A549 (cell line): ENCODE results near the gene RUSF1. TPM values are rescaled to one million over a fixed set of nuclear protein-coding genes. Genes with fewer than 3 reads are reported as not detected.

Source experiments
- ATAC-seq, 2 experiments: fragments of 200-7000 bp in 1 of 2; fragments of >200 bp in 1 of 2; cut with Nextera tagmentation in 1 of 2; cut with Tn5 transposase in 1 of 2; 3 replicates each; pipeline versions ENCODE4 v1.8.0 to v1.9.1; 2018 to 2020; ENCODE audit warnings: mild to moderate bottlenecking in 1 of 2, moderate library complexity in 1 of 2
- CTCF ChIA-PET: fragments of 300-600 bp; sonication (Branson Sonifier 250); formaldehyde crosslinking; extraction: SDS; loops from one replicate; lab custom pipeline; 2021; ENCODE audit warnings: antibody characterized with exemption, inconsistent platforms; lab: Yijun Ruan, JAX
- POLR2A ChIA-PET: fragments of 350-600 bp; formaldehyde crosslinking; extraction: SDS; loops from one replicate; lab custom pipeline; 2021; ENCODE audit warnings: antibody characterized with exemption, inconsistent platforms; lab: Yijun Ruan, JAX
- DNase-seq, 2 experiments: peaks; one replicate each; pipeline versions ENCODE4 v3.0.0 to v3.0.0-alpha.2; 2011 to 2016; ENCODE audit warnings: low read depth in 1 of 2, low spot score in 1 of 2
- FAIRE-seq: peaks from 2 replicates; lab custom pipeline; 2011; peaks lifted over from hg19 to GRCh38; lab: Jason Lieb, UNC
- H3K27ac ChIP-seq, 2 experiments: fragments of >200 bp; sonication (Bioruptor Twin); formaldehyde crosslinking; 3 replicates each; pipeline ENCODE4 v1.5.1; 2016 to 2017
- H3K4me1 ChIP-seq: fragments of >200 bp; sonication (Bioruptor Twin); formaldehyde crosslinking; 3 replicates; pipeline ENCODE4 v1.6.1; 2016
- H3K4me2 ChIP-seq: fragments of >200 bp; sonication (Bioruptor Twin); formaldehyde crosslinking; 3 replicates; pipeline ENCODE4 v1.6.1; 2016
- H3K4me3 ChIP-seq: fragments of >200 bp; sonication (Bioruptor Twin); formaldehyde crosslinking; 3 replicates; pipeline ENCODE4 v1.5.1; 2016
- H3K9me3 ChIP-seq: fragments of >200 bp; sonication (Bioruptor Twin); formaldehyde crosslinking; 3 replicates; pipeline ENCODE4 v1.6.1; 2016
- BHLHE40 ChIP-seq: IDR thresholded peaks from 2 replicates; pipeline ENCODE4 v1.6.1; 2012; ENCODE audit warnings: low read depth, low read length, inconsistent platforms
- CBX2 ChIP-seq: fragments of 200-600 bp; sonication (generic); IDR thresholded peaks from 2 replicates; pipeline ENCODE4 v1.6.1; 2016; ENCODE audit warnings: low read depth, mild to moderate bottlenecking, borderline replicate concordance
- CBX8 ChIP-seq: fragments of 200-600 bp; sonication (generic); IDR thresholded peaks from 2 replicates; pipeline ENCODE4 v1.6.1; 2016
- CEBPB ChIP-seq, 2 experiments: fragments of >200 bp in 1 of 2; sonication (Bioruptor Twin) in 1 of 2; formaldehyde crosslinking in 1 of 2; IDR thresholded peaks; 2 replicates each; pipeline ENCODE4 v1.6.1; 2012 to 2016
- CHD2 ChIP-seq: fragments of 150-350 bp; IDR thresholded peaks from 2 replicates; pipeline ENCODE4 v1.6.1; 2014; ENCODE audit warnings: low read length; ENCODE audit not compliant: partially characterized antibody
- EHF ChIP-seq: fragments of 250-450 bp; sonication (Bioruptor Pico); IDR thresholded peaks from 2 replicates; pipeline ENCODE4 v1.5.0; 2020; ENCODE audit warnings: mild to moderate bottlenecking
- EHMT2 ChIP-seq: fragments of 200-600 bp; sonication (generic); IDR thresholded peaks from 2 replicates; pipeline ENCODE4 v1.6.1; 2016; ENCODE audit warnings: antibody characterized with exemption, low read depth, mild to moderate bottlenecking, moderate library complexity
- EP300 ChIP-seq, 2 experiments: fragments of >200 bp; sonication (Bioruptor Twin); formaldehyde crosslinking; IDR thresholded peaks; 2 replicates in 1 of 2; 3 replicates in 1 of 2; pipeline ENCODE4 v1.6.1; 2016 to 2017
- GATA3 ChIP-seq: IDR thresholded peaks from 2 replicates; pipeline ENCODE4 v1.6.1; 2012; ENCODE audit warnings: borderline replicate concordance
- HEYL ChIP-seq: fragments of 250-450 bp; sonication (Bioruptor Pico); IDR thresholded peaks from 2 replicates; pipeline ENCODE4 v1.8.0; 2021; ENCODE audit warnings: mild to moderate bottlenecking, moderate library complexity
- HOXA7 ChIP-seq: fragments of 250-450 bp; sonication (Bioruptor Pico); IDR thresholded peaks from 2 replicates; pipeline ENCODE4 v1.5.0; 2020; ENCODE audit warnings: mild to moderate bottlenecking, moderate library complexity
- HOXB13 ChIP-seq: fragments of 250-450 bp; sonication (Bioruptor Pico); IDR thresholded peaks from 2 replicates; pipeline ENCODE4 v1.5.0; 2020; ENCODE audit warnings: low read depth, mild to moderate bottlenecking, moderate library complexity
- MAFK ChIP-seq: fragments of 450-650 bp; IDR thresholded peaks from 2 replicates; pipeline ENCODE4 v1.6.1; 2014; ENCODE audit not compliant: partially characterized antibody
- MAZ ChIP-seq: fragments of 150-350 bp; IDR thresholded peaks from 2 replicates; pipeline ENCODE4 v1.6.1; 2014; ENCODE audit warnings: antibody characterized with exemption, low read depth, low read length, borderline replicate concordance
- NPAS2 ChIP-seq: fragments of 250-450 bp; sonication (Bioruptor Pico); IDR thresholded peaks from 2 replicates; pipeline ENCODE4 v1.8.0; 2022; ENCODE audit warnings: mild to moderate bottlenecking, moderate library complexity, borderline replicate concordance
- POLR2AphosphoS2 ChIP-seq: conservative IDR thresholded peaks from 2 replicates; pipeline ENCODE4 v1.6.1; 2012; ENCODE audit warnings: low read length, improper control_type of control experiment, inconsistent platforms
- RARB ChIP-seq: fragments of 250-450 bp; sonication (Bioruptor Pico); IDR thresholded peaks from 2 replicates; pipeline ENCODE4 v1.8.0; 2021; ENCODE audit warnings: mild to moderate bottlenecking, moderate library complexity
- RNF2 ChIP-seq: fragments of 200-600 bp; sonication (generic); IDR thresholded peaks from 2 replicates; pipeline ENCODE4 v1.6.1; 2016; ENCODE audit warnings: low read depth, mild to moderate bottlenecking, antibody characterized with exemption, moderate library complexity, borderline replicate concordance
- TP53 ChIP-seq: fragments of 250-450 bp; sonication (Bioruptor Pico); IDR thresholded peaks from 2 replicates; pipeline ENCODE4 v1.5.0; 2021; ENCODE audit warnings: mild to moderate bottlenecking, moderate library complexity
- ZC3H11A ChIP-seq: fragments of 450-650 bp; IDR thresholded peaks from 2 replicates; pipeline ENCODE4 v1.6.1; 2014; ENCODE audit warnings: antibody characterized with exemption, mild to moderate bottlenecking
- ZNF302 ChIP-seq: fragments of 250-450 bp; sonication (Bioruptor Pico); IDR thresholded peaks from 2 replicates; pipeline ENCODE4 v1.9.0; 2021; ENCODE audit warnings: inconsistent platforms, mild to moderate bottlenecking, moderate library complexity
- WGBS: methylation state at CpG from one replicate; pipeline ENCODE4 v1.1.6; 2017; ENCODE audit errors: missing lambda C conversion rate; 5-methylcytosine and 5-hydroxymethylcytosine counted together
- polyA plus RNA-seq, 4 experiments: library from polyadenylated mRNA; depleted of rRNA in 3 of 4; stranded (reverse); fragments of >200 nt; fragmentation: RNase III in 1 of 4; extraction: RNeasy Plus Mini Kit Qiagen cat#74134 plus additional on column Dnase treatment in 1 of 4; gene quantifications; 2 replicates in 3 of 4; 3 replicates in 1 of 4; pipeline ENCODE4 v1.2.3, GENCODE V29; 2011 to 2017
- TF ChIP-seq, protein P1 (sequence below): fragments of 150-350 bp; IDR thresholded peaks from 2 replicates; pipeline ENCODE4 v1.6.1; 2014; ENCODE audit warnings: low read depth, mild to moderate bottlenecking, low read length
- TF ChIP-seq, protein P2 (sequence below): IDR thresholded peaks from 2 replicates; pipeline ENCODE4 v1.6.1; 2012; ENCODE audit warnings: low read depth, borderline replicate concordance
- TF ChIP-seq, protein P3 (sequence below): fragments of 250-450 bp; sonication (Bioruptor Pico); IDR thresholded peaks from 2 replicates; pipeline ENCODE4 v1.5.0; 2021; ENCODE audit warnings: mild to moderate bottlenecking, moderate library complexity, borderline replicate concordance
- TF ChIP-seq, protein P4 (sequence below): IDR thresholded peaks from 2 replicates; pipeline ENCODE4 v1.6.1; 2012
- TF ChIP-seq, protein P5 (sequence below): fragments of 450-650 bp; IDR thresholded peaks from 2 replicates; pipeline ENCODE4 v1.6.1; 2014; ENCODE audit warnings: antibody characterized with exemption

RUSF1 gene
- polyA plus RNA-seq, 2 of the 4 experiments (the other 2 are of a cell fraction), result 27.8 to 35.3 TPM

DNA sequence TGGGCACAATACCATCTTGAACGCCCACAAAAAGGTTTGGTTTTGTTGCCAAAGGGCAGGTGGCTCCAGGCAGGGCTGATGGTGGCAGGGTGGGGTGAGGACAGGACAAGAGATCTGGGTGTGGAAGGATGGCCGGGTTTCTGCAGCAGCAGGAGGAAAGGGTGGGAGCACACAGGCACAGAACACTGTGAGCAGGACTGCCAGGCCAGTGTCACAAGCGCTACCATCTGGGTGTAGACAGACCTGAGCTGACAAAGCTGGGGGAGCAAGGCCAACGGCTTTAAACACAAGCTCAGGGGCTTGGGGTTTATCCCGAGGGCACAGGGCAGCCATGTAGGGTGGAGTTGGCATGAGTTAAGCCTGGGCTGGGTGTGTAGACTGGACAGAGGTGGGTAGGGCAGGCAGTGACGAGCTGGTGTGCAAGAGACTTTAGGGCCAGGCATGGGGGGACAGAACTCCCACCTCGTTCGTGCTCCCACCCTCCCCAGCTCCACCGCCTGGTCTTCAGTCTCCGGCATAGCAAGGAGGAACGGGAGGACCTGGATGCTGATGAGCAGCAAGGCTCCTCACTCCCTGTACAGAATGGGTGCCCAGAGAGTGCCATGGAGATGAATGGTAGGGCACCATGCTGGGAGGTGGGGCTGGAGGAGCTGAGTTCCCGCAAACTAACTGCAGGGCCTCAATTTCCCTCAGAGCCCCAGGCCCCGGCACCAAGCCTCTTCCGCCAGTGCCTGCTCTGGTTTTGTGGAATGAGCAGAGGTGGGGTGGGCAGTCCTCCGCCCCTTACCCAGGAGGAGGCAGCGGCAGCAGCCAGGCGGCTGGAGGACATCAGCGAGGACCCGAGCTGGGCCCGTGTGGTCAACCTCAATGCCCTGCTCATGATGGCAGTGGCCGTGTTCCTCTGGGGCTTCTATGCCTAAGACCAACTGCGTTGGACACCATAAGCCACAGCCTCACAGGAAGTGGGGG, 18.3 kb downstream of the RUSF1 start:
- ChIA-PET CTCF (interaction anchor here (1.1 to 1.2 kb wide), 2 partner anchors 10 to 29 kb away, joined by 4 to 5 read pairs; no protein-coding TSS in a partner anchor), POLR2A (interaction anchor here (0.8 to 1.2 kb wide), 3 partner anchors 10 to 30 kb away, joined by 3 to 4 read pairs (median 3); partner anchors contain the start of gene ARMC5)
- Histone ChIP-seq H3K4me1 (peaks cover 7% of the 10 kb centered on the region; the same call in 2 of the 3 replicates), H3K9me3 (no peaks in the 10 kb centered on the region), H3K27ac (no peak overlapping the region), H3K4me2 (no peak overlapping the region), H3K4me3 (no peak overlapping the region)
- DNase-seq, result no peak
- no peak for TF ChIP-seq HOXA7
- no peak for ATAC-seq
- FAIRE-seq, result no peak
- WGBS, result 90% methylated on average over 19 of the region's 22 CpGs

DNA sequence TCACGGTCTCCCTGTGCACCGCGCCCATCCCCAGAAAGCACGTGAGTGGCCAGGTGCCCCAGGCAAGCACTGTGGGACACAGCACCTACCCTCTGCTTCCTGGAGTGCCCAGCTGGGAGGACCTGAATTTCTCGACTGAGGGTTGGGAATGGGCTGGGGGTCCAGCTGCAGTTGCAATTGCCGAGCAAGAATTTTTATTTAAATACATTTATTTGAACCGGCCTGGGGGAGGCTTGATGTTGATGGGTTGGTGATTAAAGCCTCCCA, 19.0 kb downstream of the RUSF1 start:
- TF ChIP-seq HOXA7, result no peak
- TF ChIP-seq EHF (CRISPR knock-in tag), result no peak
- no peak for TF ChIP-seq ZNF302 (CRISPR knock-in tag)
- TF ChIP-seq CEBPB (IDR thresholded peaks at IDR 0.05), result no peak
- no peak for TF ChIP-seq CBX2
- TF ChIP-seq, protein P1, sequence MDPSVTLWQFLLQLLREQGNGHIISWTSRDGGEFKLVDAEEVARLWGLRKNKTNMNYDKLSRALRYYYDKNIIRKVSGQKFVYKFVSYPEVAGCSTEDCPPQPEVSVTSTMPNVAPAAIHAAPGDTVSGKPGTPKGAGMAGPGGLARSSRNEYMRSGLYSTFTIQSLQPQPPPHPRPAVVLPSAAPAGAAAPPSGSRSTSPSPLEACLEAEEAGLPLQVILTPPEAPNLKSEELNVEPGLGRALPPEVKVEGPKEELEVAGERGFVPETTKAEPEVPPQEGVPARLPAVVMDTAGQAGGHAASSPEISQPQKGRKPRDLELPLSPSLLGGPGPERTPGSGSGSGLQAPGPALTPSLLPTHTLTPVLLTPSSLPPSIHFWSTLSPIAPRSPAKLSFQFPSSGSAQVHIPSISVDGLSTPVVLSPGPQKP, result no peak
- no peak for TF ChIP-seq EHMT2
- no peak for TF ChIP-seq TP53 (CRISPR knock-in tag)
- no peak for TF ChIP-seq RARB
- TF ChIP-seq RNF2, result no peak
- TF ChIP-seq CBX8, result no peak
- TF ChIP-seq MAZ, result no peak
- TF ChIP-seq HOXB13, result no peak
- no peak for TF ChIP-seq BHLHE40
- TF ChIP-seq POLR2AphosphoS2, result no peak
- TF ChIP-seq, protein P2, sequence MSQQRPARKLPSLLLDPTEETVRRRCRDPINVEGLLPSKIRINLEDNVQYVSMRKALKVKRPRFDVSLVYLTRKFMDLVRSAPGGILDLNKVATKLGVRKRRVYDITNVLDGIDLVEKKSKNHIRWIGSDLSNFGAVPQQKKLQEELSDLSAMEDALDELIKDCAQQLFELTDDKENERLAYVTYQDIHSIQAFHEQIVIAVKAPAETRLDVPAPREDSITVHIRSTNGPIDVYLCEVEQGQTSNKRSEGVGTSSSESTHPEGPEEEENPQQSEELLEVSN, result no peak
- H3K4me2 ChIP-seq, result no peak overlapping the region
- no peak overlapping the region for H3K4me3 ChIP-seq
- DNase-seq (no peak), ATAC-seq (no peak), FAIRE-seq (no peak)
- 78% methylated on average over 7 of the region's 7 CpGs for WGBS
- CTCF ChIA-PET, result no interaction called here
- peaks cover 13% of the 10 kb centered on the region; the same call in 2 of the 3 replicates for H3K4me1 ChIP-seq
- no peak overlapping the region for H3K27ac ChIP-seq
- POLR2A ChIA-PET, result interaction anchor here (1.0 kb wide), 1 partner anchor 9 kb away, joined by 4 read pairs; no protein-coding TSS in a partner anchor
- no peaks in the 10 kb centered on the region for H3K9me3 ChIP-seq

DNA sequence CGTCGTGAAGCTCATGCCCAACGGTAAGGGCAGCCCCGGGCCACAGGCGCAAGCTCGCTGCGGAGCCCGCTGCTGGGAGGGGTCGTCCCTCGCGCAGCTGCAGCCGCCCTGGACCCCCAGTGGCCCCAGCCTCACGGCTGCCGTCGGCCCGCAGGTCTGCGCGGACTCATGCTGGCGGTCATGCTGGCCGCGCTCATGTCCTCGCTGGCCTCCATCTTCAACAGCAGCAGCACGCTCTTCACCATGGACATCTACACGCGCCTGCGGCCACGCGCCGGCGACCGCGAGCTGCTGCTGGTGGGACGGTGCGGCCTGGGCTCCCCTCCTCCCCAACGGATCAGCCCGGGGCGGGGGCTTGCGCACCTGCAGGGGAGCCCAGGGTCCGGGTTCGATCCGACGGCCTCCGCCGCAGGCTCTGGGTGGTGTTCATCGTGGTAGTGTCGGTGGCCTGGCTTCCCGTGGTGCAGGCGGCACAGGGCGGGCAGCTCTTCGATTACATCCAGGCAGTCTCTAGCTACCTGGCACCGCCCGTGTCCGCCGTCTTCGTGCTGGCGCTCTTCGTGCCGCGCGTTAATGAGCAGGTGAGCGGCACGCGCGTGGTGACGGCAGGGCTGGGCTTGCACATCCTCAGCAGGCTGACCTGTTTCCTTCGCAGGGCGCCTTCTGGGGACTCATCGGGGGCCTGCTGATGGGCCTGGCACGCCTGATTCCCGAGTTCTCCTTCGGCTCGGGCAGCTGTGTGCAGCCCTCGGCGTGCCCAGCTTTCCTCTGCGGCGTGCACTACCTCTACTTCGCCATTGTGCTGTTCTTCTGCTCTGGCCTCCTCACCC, 19.5 kb downstream of the RUSF1 start:
- DNase-seq, result no peak
- TF ChIP-seq HEYL (no peak), CHD2 (no peak), EP300 (IDR thresholded peaks at IDR 0.05) (no peak), POLR2AphosphoS2 (no peak), EHMT2 (no peak), NPAS2 (CRISPR knock-in tag) (no peak), MAFK (no peak), GATA3 (no peak), ZC3H11A (no peak)
- TF ChIP-seq, protein P3, sequence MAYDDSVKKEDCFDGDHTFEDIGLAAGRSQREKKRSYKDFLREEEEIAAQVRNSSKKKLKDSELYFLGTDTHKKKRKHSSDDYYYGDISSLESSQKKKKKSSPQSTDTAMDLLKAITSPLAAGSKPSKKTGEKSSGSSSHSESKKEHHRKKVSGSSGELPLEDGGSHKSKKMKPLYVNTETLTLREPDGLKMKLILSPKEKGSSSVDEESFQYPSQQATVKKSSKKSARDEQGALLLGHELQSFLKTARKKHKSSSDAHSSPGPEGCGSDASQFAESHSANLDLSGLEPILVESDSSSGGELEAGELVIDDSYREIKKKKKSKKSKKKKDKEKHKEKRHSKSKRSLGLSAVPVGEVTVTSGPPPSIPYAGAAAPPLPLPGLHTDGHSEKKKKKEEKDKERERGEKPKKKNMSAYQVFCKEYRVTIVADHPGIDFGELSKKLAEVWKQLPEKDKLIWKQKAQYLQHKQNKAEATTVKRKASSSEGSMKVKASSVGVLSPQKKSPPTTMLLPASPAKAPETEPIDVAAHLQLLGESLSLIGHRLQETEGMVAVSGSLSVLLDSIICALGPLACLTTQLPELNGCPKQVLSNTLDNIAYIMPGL (CRISPR knock-in tag), result no peak
- TF ChIP-seq, protein P4, sequence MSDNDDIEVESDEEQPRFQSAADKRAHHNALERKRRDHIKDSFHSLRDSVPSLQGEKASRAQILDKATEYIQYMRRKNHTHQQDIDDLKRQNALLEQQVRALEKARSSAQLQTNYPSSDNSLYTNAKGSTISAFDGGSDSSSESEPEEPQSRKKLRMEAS, result no peak
- TF ChIP-seq, protein P5, sequence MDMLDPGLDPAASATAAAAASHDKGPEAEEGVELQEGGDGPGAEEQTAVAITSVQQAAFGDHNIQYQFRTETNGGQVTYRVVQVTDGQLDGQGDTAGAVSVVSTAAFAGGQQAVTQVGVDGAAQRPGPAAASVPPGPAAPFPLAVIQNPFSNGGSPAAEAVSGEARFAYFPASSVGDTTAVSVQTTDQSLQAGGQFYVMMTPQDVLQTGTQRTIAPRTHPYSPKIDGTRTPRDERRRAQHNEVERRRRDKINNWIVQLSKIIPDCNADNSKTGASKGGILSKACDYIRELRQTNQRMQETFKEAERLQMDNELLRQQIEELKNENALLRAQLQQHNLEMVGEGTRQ, result no peak
- FAIRE-seq, result no peak
- ChIA-PET CTCF (interaction anchor here (1.5 kb wide), 1 partner anchor 9 kb away, joined by 4 read pairs; no protein-coding TSS in a partner anchor), POLR2A (interaction anchor here (1.6 to 2.2 kb wide), 2 partner anchors 9 to 19 kb away, joined by 4 to 6 read pairs; partner anchors contain the start of gene RUSF1)
- WGBS, result 95% methylated on average over 64 of the region's 77 CpGs
- Histone ChIP-seq H3K4me1 (peaks cover 17% of the 10 kb centered on the region; the same call in 2 of the 3 replicates), H3K9me3 (no peaks in the 10 kb centered on the region), H3K4me2 (peak overlapping the region; percentile 97), H3K4me3 (no peak overlapping the region; the same call in 2 of the 3 replicates), H3K27ac (no peak overlapping the region; a peak in 1 of 6 replicates)
- ATAC-seq, result no peak
